ENCODE results near the gene WWC1. TPM values are rescaled to one million over a fixed set of nuclear protein-coding genes. Genes with fewer than 3 reads are reported as not detected.

Gene WWC1
- total RNA-seq, 1 experiment from 2014 or later = 29.4 TPM

- POLR2A ChIA-PET = no interaction called here
- in situ Hi-C loops (cut with HindIII; ENCODE audit: low pct_unique_long_range_greater_than_20kb, low sequenced_read_pairs) = no loop called here
- CTCF ChIA-PET = no interaction called here
Measured at GRCh38 chr5:168464214-168464613, 172.8 kb downstream of the WWC1 start.

GRCh38 chr5:168464641-168465040, 173.2 kb downstream of the WWC1 start:
- TF ChIP-seq SIN3A (IDR thresholded peaks at IDR 0.05; ENCODE audit: borderline replicate concordance, insufficient read depth, low read depth, low read length) (no peak), TCF7L2 (IDR thresholded peaks at IDR 0.05; ENCODE audit: low read depth, low read length) (no peak), CTCF (IDR thresholded peaks at IDR 0.05) (no peak), POLR2AphosphoS5 (IDR thresholded peaks at IDR 0.05; ENCODE audit: low read depth, low read length) (no peak)
- TF ChIP-seq, protein P1, sequence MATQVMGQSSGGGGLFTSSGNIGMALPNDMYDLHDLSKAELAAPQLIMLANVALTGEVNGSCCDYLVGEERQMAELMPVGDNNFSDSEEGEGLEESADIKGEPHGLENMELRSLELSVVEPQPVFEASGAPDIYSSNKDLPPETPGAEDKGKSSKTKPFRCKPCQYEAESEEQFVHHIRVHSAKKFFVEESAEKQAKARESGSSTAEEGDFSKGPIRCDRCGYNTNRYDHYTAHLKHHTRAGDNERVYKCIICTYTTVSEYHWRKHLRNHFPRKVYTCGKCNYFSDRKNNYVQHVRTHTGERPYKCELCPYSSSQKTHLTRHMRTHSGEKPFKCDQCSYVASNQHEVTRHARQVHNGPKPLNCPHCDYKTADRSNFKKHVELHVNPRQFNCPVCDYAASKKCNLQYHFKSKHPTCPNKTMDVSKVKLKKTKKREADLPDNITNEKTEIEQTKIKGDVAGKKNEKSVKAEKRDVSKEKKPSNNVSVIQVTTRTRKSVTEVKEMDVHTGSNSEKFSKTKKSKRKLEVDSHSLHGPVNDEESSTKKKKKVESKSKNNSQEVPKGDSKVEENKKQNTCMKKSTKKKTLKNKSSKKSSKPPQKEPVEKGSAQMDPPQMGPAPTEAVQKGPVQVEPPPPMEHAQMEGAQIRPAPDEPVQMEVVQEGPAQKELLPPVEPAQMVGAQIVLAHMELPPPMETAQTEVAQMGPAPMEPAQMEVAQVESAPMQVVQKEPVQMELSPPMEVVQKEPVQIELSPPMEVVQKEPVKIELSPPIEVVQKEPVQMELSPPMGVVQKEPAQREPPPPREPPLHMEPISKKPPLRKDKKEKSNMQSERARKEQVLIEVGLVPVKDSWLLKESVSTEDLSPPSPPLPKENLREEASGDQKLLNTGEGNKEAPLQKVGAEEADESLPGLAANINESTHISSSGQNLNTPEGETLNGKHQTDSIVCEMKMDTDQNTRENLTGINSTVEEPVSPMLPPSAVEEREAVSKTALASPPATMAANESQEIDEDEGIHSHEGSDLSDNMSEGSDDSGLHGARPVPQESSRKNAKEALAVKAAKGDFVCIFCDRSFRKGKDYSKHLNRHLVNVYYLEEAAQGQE (IDR thresholded peaks at IDR 0.05; ENCODE audit: insufficient read depth in 1 of 2, low read depth in 2 of 2, low read length in 1 of 2) = no peak
- CTCF ChIA-PET = no interaction called here
- in situ Hi-C loops (cut with HindIII; ENCODE audit: low pct_unique_long_range_greater_than_20kb, low sequenced_read_pairs) = no loop called here

More at GRCh38 chr5:168464214-168464613, 172.8 kb downstream of the WWC1 start:
- TF ChIP-seq SIN3A (IDR thresholded peaks at IDR 0.05; ENCODE audit: borderline replicate concordance, insufficient read depth, low read depth, low read length) (no peak), POLR2AphosphoS5 (IDR thresholded peaks at IDR 0.05; ENCODE audit: low read depth, low read length) (no peak), CTCF (IDR thresholded peaks at IDR 0.05) (no peak), TCF7L2 (IDR thresholded peaks at IDR 0.05; ENCODE audit: low read depth, low read length) (no peak)
- TF ChIP-seq, protein P1 (IDR thresholded peaks at IDR 0.05; ENCODE audit: insufficient read depth in 1 of 2, low read depth in 2 of 2, low read length in 1 of 2) = no peak
- Histone ChIP-seq H3K9me3 (ENCODE audit: control insufficient read depth, insufficient read depth, low read depth, low read length) (no peaks in the 10 kb centered on the region), H3K4me3 (ENCODE audit: low read depth in 2 of 2, low read length in 2 of 2) (no peak overlapping the region), H3K27me3 (ENCODE audit: control insufficient read depth, insufficient read depth, low read length) (no peaks in the 10 kb centered on the region), H3K36me3 (ENCODE audit: control insufficient read depth, insufficient read depth, low read length) (no peaks in the 10 kb centered on the region), H3K27ac (ENCODE audit: low read length) (no peak overlapping the region), H3K4me1 (ENCODE audit: control insufficient read depth, insufficient read depth, low read length) (no peaks in the 10 kb centered on the region)
- DNase-seq (ENCODE audit: low read depth, low spot score) (no peak), ATAC-seq (no peak)
- intact Hi-C loops (cut with micrococcal nuclease; ENCODE audit: unreplicated experiment) = no loop called here
- no TSS peak for BruUV-seq (replicated peaks)

More at GRCh38 chr5:168464641-168465040, 173.2 kb downstream of the WWC1 start:
- Histone ChIP-seq H3K36me3 (ENCODE audit: control insufficient read depth, insufficient read depth, low read length) (no peaks in the 10 kb centered on the region), H3K9me3 (ENCODE audit: control insufficient read depth, insufficient read depth, low read depth, low read length) (no peaks in the 10 kb centered on the region), H3K4me3 (ENCODE audit: low read depth in 2 of 2, low read length in 2 of 2) (no peak overlapping the region), H3K27me3 (ENCODE audit: control insufficient read depth, insufficient read depth, low read length) (no peaks in the 10 kb centered on the region), H3K27ac (ENCODE audit: low read length) (no peak overlapping the region), H3K4me1 (ENCODE audit: control insufficient read depth, insufficient read depth, low read length) (no peaks in the 10 kb centered on the region)
- DNase-seq (ENCODE audit: low read depth, low spot score) = no peak
- ATAC-seq = no peak
- POLR2A ChIA-PET = no interaction called here
- no TSS peak for BruUV-seq (replicated peaks)
- intact Hi-C loops (cut with micrococcal nuclease; ENCODE audit: unreplicated experiment) = no loop called here

Data from Panc1 (cell line).